Panc1 (cell line): Measurements from ENCODE around the gene NPTXR. TPM values are rescaled to one million over a fixed set of nuclear protein-coding genes. Genes with fewer than 3 reads are reported as not detected.

Experiments
- ATAC-seq: fragments of 200-7000 bp; cut with Tn5 transposase; 2 replicates; pipeline ENCODE4 v1.9.1; 2020; ENCODE audit warnings: mild to moderate bottlenecking, moderate library complexity
- BruUV-seq: library from RNA; stranded (reverse); fragments of 400-500 nt; replicated peaks from 2 replicates; lab custom pipeline; 2021; lab: Mats Ljungman, UMichigan
- CTCF ChIA-PET: fragments of 300-600 bp; sonication (Branson Sonifier 250); formaldehyde crosslinking; loops from one replicate; lab custom pipeline; 2022; ENCODE audit warnings: antibody characterized with exemption; lab: Charles Lee
- POLR2A ChIA-PET: fragments of 300-600 bp; sonication (Branson Sonifier 250); formaldehyde crosslinking; loops from one replicate; lab custom pipeline; 2022; ENCODE audit warnings: antibody characterized with exemption; lab: Charles Lee
- DNase-seq: peaks from one replicate; pipeline ENCODE4 v3.0.0-alpha.2; 2010; ENCODE audit warnings: low read depth, low spot score
- H3K27ac ChIP-seq: 2 replicates; pipeline ENCODE4 v1.5.1; 2011; ENCODE audit warnings: mild to moderate bottlenecking, low read length, inconsistent platforms
- H3K27me3 ChIP-seq: fragments of 200-500 bp; sonication (Bioruptor generic); 2 replicates; pipeline ENCODE4 v1.6.0; 2014; ENCODE audit warnings: low read length, inconsistent platforms; ENCODE audit not compliant: control insufficient read depth, insufficient read depth
- H3K36me3 ChIP-seq: fragments of 200-500 bp; sonication (Bioruptor generic); 2 replicates; pipeline ENCODE4 v1.5.1; 2014; ENCODE audit warnings: inconsistent platforms, mild to moderate bottlenecking, low read length, moderate library complexity; ENCODE audit not compliant: control insufficient read depth, insufficient read depth
- H3K4me1 ChIP-seq: 2 replicates; pipeline ENCODE4 v1.5.1; 2011; ENCODE audit warnings: inconsistent platforms, mild to moderate bottlenecking, low read length, moderate library complexity; ENCODE audit not compliant: control insufficient read depth, insufficient read depth
- H3K4me3 ChIP-seq, 2 experiments: 2 replicates each; pipeline ENCODE4 v1.5.1; 2011 to 2012; ENCODE audit warnings: low read depth in 2 of 2, low read length in 2 of 2, mild to moderate bottlenecking in 2 of 2, inconsistent platforms in 1 of 2, moderate library complexity in 1 of 2
- H3K9me3 ChIP-seq: fragments of 200-500 bp; sonication (Bioruptor generic); 2 replicates; pipeline ENCODE4 v1.5.1; 2014; ENCODE audit warnings: low read depth, mild to moderate bottlenecking, inconsistent platforms, low read length, moderate library complexity; ENCODE audit not compliant: control insufficient read depth, insufficient read depth
- CTCF ChIP-seq: fragments of 450-650 bp; IDR thresholded peaks from 2 replicates; pipeline ENCODE4 v1.5.1; 2017; ENCODE audit warnings: mild to moderate bottlenecking
- POLR2AphosphoS5 ChIP-seq: IDR thresholded peaks from 2 replicates; pipeline ENCODE4 v1.6.1; 2012; ENCODE audit warnings: mild to moderate bottlenecking, low read depth, low read length, moderate library complexity
- SIN3A ChIP-seq: IDR thresholded peaks from 2 replicates; pipeline ENCODE4 v1.6.1; 2012; ENCODE audit warnings: low read depth, mild to moderate bottlenecking, low read length, moderate library complexity, borderline replicate concordance; ENCODE audit not compliant: insufficient read depth
- TCF7L2 ChIP-seq: IDR thresholded peaks from 2 replicates; pipeline ENCODE4 v1.6.1; 2011; ENCODE audit warnings: mild to moderate bottlenecking, low read depth, low read length, inconsistent platforms
- in situ Hi-C: cut with HindIII; loops from 2 replicates; pipeline ENCODE4 v1.10.0; 2016; ENCODE audit warnings: low sequenced_read_pairs, low pct_unique_long_range_greater_than_20kb
- intact Hi-C: fragments of 100-400 bp; cut with micrococcal nuclease; formaldehyde crosslinking; loops from one replicate; pipeline ENCODE4 v1.10.0; 2022; ENCODE audit not compliant: unreplicated experiment
- total RNA-seq: library from RNA; stranded (reverse); gene quantifications from one replicate; pipeline ENCODE4 v1.2.1, GENCODE V29; 2021; ENCODE audit not compliant: unreplicated experiment
- TF ChIP-seq, protein P1 (sequence below), 2 experiments: IDR thresholded peaks; 2 replicates each; pipeline ENCODE4 v1.6.1; 2011 to 2012; ENCODE audit warnings: low read depth in 2 of 2, control low read depth in 1 of 2, low read length in 1 of 2, mild to moderate bottlenecking in 1 of 2, moderate library complexity in 1 of 2; ENCODE audit not compliant: insufficient read depth in 1 of 2

Gene NPTXR
- total RNA-seq, 1 experiment from 2014 or later, result 32.6 TPM

- CTCF ChIA-PET, result no interaction called here
- intact Hi-C loops (no loop called here), in situ Hi-C loops (no loop called here)
- TF ChIP-seq POLR2AphosphoS5 (no peak), CTCF (no peak), TCF7L2 (no peak), SIN3A (no peak)
- TF ChIP-seq, protein P1, sequence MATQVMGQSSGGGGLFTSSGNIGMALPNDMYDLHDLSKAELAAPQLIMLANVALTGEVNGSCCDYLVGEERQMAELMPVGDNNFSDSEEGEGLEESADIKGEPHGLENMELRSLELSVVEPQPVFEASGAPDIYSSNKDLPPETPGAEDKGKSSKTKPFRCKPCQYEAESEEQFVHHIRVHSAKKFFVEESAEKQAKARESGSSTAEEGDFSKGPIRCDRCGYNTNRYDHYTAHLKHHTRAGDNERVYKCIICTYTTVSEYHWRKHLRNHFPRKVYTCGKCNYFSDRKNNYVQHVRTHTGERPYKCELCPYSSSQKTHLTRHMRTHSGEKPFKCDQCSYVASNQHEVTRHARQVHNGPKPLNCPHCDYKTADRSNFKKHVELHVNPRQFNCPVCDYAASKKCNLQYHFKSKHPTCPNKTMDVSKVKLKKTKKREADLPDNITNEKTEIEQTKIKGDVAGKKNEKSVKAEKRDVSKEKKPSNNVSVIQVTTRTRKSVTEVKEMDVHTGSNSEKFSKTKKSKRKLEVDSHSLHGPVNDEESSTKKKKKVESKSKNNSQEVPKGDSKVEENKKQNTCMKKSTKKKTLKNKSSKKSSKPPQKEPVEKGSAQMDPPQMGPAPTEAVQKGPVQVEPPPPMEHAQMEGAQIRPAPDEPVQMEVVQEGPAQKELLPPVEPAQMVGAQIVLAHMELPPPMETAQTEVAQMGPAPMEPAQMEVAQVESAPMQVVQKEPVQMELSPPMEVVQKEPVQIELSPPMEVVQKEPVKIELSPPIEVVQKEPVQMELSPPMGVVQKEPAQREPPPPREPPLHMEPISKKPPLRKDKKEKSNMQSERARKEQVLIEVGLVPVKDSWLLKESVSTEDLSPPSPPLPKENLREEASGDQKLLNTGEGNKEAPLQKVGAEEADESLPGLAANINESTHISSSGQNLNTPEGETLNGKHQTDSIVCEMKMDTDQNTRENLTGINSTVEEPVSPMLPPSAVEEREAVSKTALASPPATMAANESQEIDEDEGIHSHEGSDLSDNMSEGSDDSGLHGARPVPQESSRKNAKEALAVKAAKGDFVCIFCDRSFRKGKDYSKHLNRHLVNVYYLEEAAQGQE (IDR thresholded peaks at IDR 0.05; ENCODE audit: insufficient read depth in 1 of 2, low read depth in 2 of 2, low read length in 1 of 2), result no peak
- Histone ChIP-seq H3K27me3 (no peaks in the 10 kb centered on the region), H3K4me3 (no peak overlapping the region), H3K27ac (no peak overlapping the region), H3K9me3 (no peaks in the 10 kb centered on the region), H3K36me3 (no peaks in the 10 kb centered on the region), H3K4me1 (no peaks in the 10 kb centered on the region)
- ATAC-seq (no peak), DNase-seq (no peak)
- POLR2A ChIA-PET, result no interaction called here
- BruUV-seq, result no TSS peak
Observed at GRCh38 chr22:38773363-38773946, 70.4 kb downstream of the NPTXR start.

DNA sequence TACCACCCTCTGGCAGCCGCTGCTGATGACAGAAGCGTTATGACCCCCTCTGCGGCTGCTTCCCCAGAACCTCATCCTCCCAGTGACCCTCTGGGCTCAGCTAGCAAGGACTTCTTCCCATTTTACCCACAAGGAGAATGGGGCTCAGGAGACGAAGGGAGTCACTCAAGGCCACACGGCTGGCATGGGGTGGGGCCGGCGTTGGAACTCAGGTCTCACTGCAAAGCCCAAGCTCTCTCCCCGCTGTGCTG lies 71.3 kb downstream of the NPTXR start:
- Histone ChIP-seq H3K36me3 (no peaks in the 10 kb centered on the region), H3K27me3 (no peaks in the 10 kb centered on the region), H3K9me3 (no peaks in the 10 kb centered on the region), H3K27ac (no peak overlapping the region), H3K4me1 (no peaks in the 10 kb centered on the region), H3K4me3 (no peak overlapping the region)
- no peak for DNase-seq
- ChIA-PET POLR2A (no interaction called here), CTCF (no interaction called here)
- TF ChIP-seq TCF7L2 (no peak), POLR2AphosphoS5 (no peak), CTCF (no peak), SIN3A (no peak)
- TF ChIP-seq, protein P1 (IDR thresholded peaks at IDR 0.05; ENCODE audit: insufficient read depth in 1 of 2, low read depth in 2 of 2, low read length in 1 of 2), result no peak
- no peak for ATAC-seq
- intact Hi-C loops, result no loop called here
- in situ Hi-C loops, result no loop called here
- no TSS peak for BruUV-seq
